ENCODE data around the gene RPS19BP1. TPM values are rescaled to one million over a fixed set of nuclear protein-coding genes. Genes with fewer than 3 reads are reported as not detected.
"Not testable (repeated sequence)": the region's sequence is repeated elsewhere in the genome, so short reads cannot be mapped to it uniquely, and the experiment has no call there.

Gene RPS19BP1
- total and polyA plus RNA-seq, 12 donors = 31.3 to 222 (median 41.8) TPM

DNA sequence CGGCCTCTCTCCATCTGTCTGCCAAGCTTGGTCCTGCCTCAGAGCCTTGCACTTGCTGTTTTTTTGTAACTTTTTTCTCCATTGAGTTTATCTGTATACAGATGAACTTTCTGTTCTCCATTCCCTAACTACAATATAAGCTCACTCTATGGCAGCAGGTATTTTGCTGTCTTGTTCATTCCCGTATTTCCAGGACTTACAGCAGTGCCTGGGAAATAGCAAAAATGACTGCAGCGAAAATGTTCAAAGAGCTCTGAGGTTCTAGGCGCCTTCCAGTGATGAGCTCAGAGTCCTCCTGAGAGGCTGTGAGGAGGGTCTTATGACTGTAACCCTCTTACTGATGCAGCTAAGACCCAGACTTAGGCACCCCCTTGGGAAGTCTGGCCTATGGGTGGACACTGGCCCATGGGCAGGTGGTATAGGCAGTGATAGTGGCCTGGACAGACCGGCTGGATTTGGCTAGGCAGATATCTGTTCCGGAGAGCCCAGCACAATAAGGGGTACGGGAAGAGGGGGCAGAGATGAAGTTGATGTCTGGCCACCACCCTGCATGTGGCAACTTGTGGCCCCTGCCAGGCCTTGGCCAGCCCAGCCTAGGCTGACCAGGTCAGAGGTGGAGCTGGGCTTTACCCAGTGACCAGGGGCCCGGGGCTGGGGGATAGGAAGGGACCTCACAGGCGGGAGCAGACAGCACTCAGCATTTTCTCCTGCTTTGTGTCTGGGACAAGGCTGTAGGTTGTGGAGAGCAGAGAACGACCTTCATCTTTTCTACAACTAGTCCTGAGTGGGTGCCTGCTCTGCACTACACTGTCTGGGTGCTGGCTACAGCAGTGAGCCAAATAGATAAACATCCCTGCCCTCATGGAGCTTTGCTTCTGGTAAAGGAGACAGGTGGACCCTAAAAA is 7.5 kb downstream of the RPS19BP1 start:
- Histone ChIP-seq H3K27ac (peak overlapping the region in 7 of 10 donors; percentile 8 to 100 (median 37)), H3K9me3 (no peaks in the 10 kb centered on the region), H3K27me3 (no peaks in the 10 kb centered on the region), H3K36me3 (peaks cover 0 to 77% (median 23%) of the 10 kb centered on the region in 9 donors), H3K4me1 (peaks cover 38 to 86% (median 71%) of the 10 kb centered on the region in 9 donors), H3K4me3 (peak overlapping the region in 1 of 10 donors; percentile 99)
- WGBS, 2 donors = 72 to 77% methylated on average over 10 of the region's 10 CpGs
- intact Hi-C loops (cut with DNase I) = loop anchor here (5.0 to 10.0 kb wide), 9 partner anchors 33 to 373 kb away; partner anchors contain the start of genes RPL3 (in 5 of the 10), SYNGR1 (in 3 of the 10) and CBX7 (in 1 of the 10)
- TF ChIP-seq, protein P1, sequence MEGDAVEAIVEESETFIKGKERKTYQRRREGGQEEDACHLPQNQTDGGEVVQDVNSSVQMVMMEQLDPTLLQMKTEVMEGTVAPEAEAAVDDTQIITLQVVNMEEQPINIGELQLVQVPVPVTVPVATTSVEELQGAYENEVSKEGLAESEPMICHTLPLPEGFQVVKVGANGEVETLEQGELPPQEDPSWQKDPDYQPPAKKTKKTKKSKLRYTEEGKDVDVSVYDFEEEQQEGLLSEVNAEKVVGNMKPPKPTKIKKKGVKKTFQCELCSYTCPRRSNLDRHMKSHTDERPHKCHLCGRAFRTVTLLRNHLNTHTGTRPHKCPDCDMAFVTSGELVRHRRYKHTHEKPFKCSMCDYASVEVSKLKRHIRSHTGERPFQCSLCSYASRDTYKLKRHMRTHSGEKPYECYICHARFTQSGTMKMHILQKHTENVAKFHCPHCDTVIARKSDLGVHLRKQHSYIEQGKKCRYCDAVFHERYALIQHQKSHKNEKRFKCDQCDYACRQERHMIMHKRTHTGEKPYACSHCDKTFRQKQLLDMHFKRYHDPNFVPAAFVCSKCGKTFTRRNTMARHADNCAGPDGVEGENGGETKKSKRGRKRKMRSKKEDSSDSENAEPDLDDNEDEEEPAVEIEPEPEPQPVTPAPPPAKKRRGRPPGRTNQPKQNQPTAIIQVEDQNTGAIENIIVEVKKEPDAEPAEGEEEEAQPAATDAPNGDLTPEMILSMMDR (IDR thresholded peaks at IDR 0.05) = no peak
- no peak for ATAC-seq
- no peak for DNase-seq

DNA sequence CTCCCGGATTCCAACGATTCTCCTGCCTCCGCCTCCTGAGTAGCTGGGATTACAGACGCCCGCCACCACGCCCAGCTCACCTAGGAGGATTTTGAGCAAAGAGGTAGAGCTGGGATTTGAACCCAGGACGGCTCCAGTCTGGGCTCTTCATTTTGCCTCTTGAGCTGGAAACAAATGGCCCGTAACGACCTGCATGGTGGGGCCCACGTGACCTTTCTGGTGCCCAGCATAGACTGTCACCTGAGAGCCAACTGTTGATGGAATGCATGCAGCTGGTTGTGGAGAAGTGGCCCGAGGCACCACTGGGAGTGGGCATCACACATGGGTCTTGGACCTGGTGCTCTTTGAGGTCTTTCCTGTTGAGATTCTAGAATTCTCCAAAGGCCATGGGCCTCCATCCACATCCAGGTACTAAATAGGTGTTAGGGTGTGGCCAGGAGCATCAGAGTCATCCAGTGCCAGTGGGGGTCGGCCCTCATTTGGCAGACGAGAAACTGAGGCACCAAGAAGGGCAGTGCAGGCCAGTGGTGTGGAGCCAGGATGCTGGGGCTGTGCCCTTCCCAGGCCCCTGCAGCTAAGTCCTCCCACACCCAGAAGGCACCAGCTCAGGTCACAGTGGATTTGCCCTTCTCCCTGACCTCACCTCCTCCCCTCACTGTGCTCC is 8.3 kb downstream of the RPS19BP1 start:
- no peak for DNase-seq
- peak overlapping the region in 4 of 10 donors; percentile 8 to 100 (median 97) for H3K4me3 ChIP-seq
- H3K27ac ChIP-seq = peak overlapping the region in 7 of 10 donors; percentile 8 to 100 (median 99)
- no peaks in the 10 kb centered on the region for H3K27me3 ChIP-seq
- intact Hi-C loops (cut with DNase I) = loop anchor here in 8 of 10 donors (5.0 to 10.0 kb wide), 5 partner anchors 179 to 359 kb away; partner anchors contain the start of genes RPL3 (in 5 of the 8) and SYNGR1 (in 3 of the 8)
- WGBS, 2 donors = 67 to 68% methylated on average over 13 of the region's 13 CpGs
- H3K9me3 ChIP-seq = no peaks in the 10 kb centered on the region
- ATAC-seq = no peak
- peaks cover 35 to 81% (median 65%) of the 10 kb centered on the region in 9 donors for H3K4me1 ChIP-seq
- H3K36me3 ChIP-seq = peaks cover 0 to 69% (median 23%) of the 10 kb centered on the region in 9 donors
- TF ChIP-seq, protein P1 (IDR thresholded peaks at IDR 0.05) = no peak

DNA sequence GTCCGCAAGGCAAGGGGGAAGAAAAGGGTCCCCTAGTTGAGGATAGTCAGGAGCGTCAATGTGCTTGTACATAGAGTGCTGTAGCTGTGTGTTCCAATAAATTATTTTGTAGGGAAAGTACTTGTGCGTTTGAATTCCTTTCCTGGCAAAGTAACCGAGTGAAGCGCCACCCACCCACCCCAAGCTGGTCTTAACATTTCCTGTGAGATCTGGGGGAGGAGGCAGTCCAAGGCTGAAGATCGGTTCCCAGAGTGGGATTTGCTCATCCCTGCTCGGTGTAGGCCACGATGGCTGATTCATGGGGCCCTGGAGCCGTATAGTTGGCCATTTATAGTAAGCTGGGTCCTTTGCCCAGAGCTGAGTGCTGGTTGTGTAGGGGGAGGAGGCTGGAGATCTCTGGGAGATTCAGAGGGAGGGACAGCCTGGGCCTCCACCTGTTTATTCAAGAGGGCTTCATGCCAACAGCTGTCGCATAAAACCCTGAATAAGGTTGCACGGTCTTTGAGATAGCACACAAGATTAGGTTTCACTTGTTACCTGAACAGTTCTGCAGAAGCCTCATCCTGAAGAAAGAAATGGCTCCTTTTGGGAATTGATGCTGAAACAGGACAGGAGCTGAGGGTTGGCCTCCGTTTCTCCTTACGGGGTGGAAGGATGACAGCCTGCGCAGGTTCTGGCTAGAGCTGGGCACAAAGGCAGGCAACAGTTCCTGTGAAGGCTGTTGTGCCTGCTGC is 9.8 kb downstream of the RPS19BP1 start:
- peak in 4 of 8 donors; percentile 0 to 15 (median 6) for ATAC-seq
- Histone ChIP-seq H3K27ac (peak overlapping the region in 9 of 10 donors; percentile 97 to 100 (median 100)), H3K36me3 (peaks cover 0 to 58% (median 23%) of the 10 kb centered on the region in 9 donors), H3K4me1 (peaks cover 34 to 79% (median 61%) of the 10 kb centered on the region in 9 donors), H3K4me3 (peak overlapping the region; percentile 81 to 100 (median 98)), H3K9me3 (no peaks in the 10 kb centered on the region), H3K27me3 (no peaks in the 10 kb centered on the region)
- DNase-seq = no peak
- TF ChIP-seq, protein P1 (IDR thresholded peaks at IDR 0.05) = no peak
- WGBS, 2 donors = 10 to 13% methylated on average over 14 of the region's 14 CpGs
- intact Hi-C loops (cut with DNase I) = loop anchor here in 8 of 10 donors (5.0 to 10.0 kb wide), 5 partner anchors 178 to 358 kb away; partner anchors contain the start of genes RPL3 (in 5 of the 8) and SYNGR1 (in 3 of the 8)

DNA sequence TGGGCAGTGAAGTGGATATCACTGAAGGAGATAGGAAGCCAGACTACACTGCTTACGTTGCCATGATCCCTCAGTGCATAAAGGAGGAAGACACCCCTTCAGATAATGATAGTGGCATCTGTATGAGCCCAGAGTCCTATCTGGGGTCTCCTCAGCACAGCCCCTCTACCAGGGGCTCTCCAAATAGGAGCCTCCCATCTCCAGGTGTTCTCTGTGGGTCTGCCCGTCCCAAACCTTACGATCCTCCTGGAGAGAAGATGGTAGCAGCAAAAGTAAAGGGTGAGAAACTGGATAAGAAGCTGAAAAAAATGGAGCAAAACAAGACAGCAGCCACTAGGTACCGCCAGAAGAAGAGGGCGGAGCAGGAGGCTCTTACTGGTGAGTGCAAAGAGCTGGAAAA is 10.5 kb downstream of the RPS19BP1 start:
- H3K9me3 ChIP-seq, H3K27me3 ChIP-seq, ATAC-seq, DNase-seq: not testable (repeated sequence)
- WGBS, 2 donors = 8 to 30% methylated on average over 3 to 4 of the region's 5 CpGs
- intact Hi-C loops (cut with DNase I) = loop anchor here in 8 of 10 donors (5.0 to 10.0 kb wide), 5 partner anchors 177 to 357 kb away; partner anchors contain the start of genes RPL3 (in 5 of the 8) and SYNGR1 (in 3 of the 8)
- peaks cover 0 to 58% (median 23%) of the 10 kb centered on the region in 9 donors for H3K36me3 ChIP-seq
- H3K4me1 ChIP-seq = peaks cover 31 to 72% (median 56%) of the 10 kb centered on the region in 9 donors
- H3K27ac ChIP-seq = peak overlapping the region in 9 of 10 donors; percentile 97 to 100 (median 100)
- peak overlapping the region; percentile 81 to 100 (median 98) for H3K4me3 ChIP-seq

DNA sequence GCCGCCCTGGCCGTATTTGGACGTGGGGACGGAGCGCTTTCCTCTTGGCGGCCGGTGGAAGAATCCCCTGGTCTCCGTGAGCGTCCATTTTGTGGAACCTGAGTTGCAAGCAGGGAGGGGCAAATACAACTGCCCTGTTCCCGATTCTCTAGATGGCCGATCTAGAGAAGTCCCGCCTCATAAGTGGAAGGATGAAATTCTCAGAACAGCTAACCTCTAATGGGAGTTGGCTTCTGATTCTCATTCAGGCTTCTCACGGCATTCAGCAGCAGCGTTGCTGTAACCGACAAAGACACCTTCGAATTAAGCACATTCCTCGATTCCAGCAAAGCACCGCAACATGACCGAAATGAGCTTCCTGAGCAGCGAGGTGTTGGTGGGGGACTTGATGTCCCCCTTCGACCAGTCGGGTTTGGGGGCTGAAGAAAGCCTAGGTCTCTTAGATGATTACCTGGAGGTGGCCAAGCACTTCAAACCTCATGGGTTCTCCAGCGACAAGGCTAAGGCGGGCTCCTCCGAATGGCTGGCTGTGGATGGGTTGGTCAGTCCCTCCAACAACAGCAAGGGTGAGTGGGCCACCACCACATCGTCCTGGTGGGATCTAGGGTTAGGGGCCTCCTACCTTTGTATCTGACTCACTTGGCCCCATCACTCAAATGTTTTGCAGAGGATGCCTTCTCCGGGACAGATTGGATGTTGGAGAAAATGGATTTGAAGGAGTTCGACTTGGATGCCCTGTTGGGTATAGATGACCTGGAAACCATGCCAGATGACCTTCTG is 11.3 kb downstream of the RPS19BP1 start:
- H3K4me1 ChIP-seq = peaks cover 29 to 65% (median 56%) of the 10 kb centered on the region in 9 donors
- not testable (repeated sequence) for DNase-seq, H3K27me3 ChIP-seq, H3K9me3 ChIP-seq, ATAC-seq
- 1 to 2% methylated on average over 28 of the region's 28 CpGs for WGBS, 2 donors
- intact Hi-C loops (cut with DNase I) = loop anchor here in 8 of 10 donors (2.0 to 10.0 kb wide), 7 partner anchors 18 to 356 kb away; partner anchors contain the start of genes RPL3 (in 5 of the 8), SYNGR1 (in 3 of the 8) and MIEF1 (in 1 of the 8)
- H3K36me3 ChIP-seq = peaks cover 0 to 64% (median 23%) of the 10 kb centered on the region in 9 donors
- peak overlapping the region; percentile 97 to 100 (median 100) for H3K27ac ChIP-seq
- H3K4me3 ChIP-seq = peak overlapping the region; percentile 81 to 100 (median 98)

Data from heart right ventricle (tissue), 16 donors.